ENCODE data around the gene C22orf23. TPM values are rescaled to one million over a fixed set of nuclear protein-coding genes. Genes with fewer than 3 reads are reported as not detected.

C22orf23 gene
- polyA plus RNA-seq, 1 of the 3 experiments (the other 2 are of a cell fraction), result 0.33 TPM

DNA sequence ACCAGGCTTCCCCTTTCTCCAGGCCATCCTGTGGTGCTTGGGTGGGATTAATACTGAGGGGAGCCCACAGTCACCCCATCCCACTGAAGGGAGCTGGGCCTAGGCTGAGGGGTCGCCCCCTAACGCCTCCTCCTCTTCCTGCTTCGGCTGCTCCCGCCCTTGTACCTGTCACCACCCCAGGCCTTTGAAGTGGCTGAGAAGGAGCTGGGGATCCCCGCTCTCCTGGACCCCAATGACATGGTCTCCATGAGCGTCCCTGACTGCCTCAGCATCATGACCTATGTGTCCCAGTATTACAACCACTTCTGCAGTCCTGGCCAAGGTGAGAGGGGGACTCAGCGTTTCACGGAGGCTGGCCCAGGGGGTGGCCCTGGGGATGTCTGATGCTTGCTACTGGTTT lies 41.2 kb downstream of the C22orf23 start:
- Histone ChIP-seq H4K20me1 (ENCODE audit: insufficient read depth) (peaks cover 38% of the 10 kb centered on the region), H3K4me1 (ENCODE audit: control insufficient read depth in 1 of 2, insufficient read depth in 2 of 2, low read depth in 1 of 2, low read length in 1 of 2) (peaks cover 0 to 6% of the 10 kb centered on the region in 2 experiments; a peak in 1 of 4 replicates), H3K9ac (no peak overlapping the region), H3K79me2 (ENCODE audit: insufficient read depth) (peaks cover 54% of the 10 kb centered on the region), H3K36me3 (replicated peaks in 1 of 2; ENCODE audit: control insufficient read depth in 1 of 2, insufficient read depth in 2 of 2, low read length in 1 of 2) (peaks cover 7 to 15% of the 10 kb centered on the region in 2 experiments), H3F3A (replicated peaks; ENCODE audit: insufficient read depth) (no peaks in the 10 kb centered on the region), H3K9me3 (no peaks in the 10 kb centered on the region), H2AFZ (ENCODE audit: low read depth) (no peak overlapping the region), H3K9me2 (no peaks in the 10 kb centered on the region), H3K4me3 (ENCODE audit: low read depth in 2 of 2, low read length in 1 of 2) (no peak overlapping the region), H3K27ac (ENCODE audit: low read depth in 2 of 2, low read length in 1 of 2) (no peak overlapping the region), H3K4me2 (no peak overlapping the region), H3K27me3 (ENCODE audit: insufficient read depth) (no peaks in the 10 kb centered on the region)
- WGBS (ENCODE audit: low lambda C conversion rate), result 81% methylated on average over 2 of the region's 8 CpGs
- no peak for DNase-seq
- ChIA-PET CTCF (interaction anchor here (0.5 to 1.0 kb wide), 2 partner anchors 22 to 49 kb away, joined by 3 read pairs; no protein-coding TSS in a partner anchor), POLR2A (no interaction called here)
- TF ChIP-seq TAF1 (IDR thresholded peaks at IDR 0.05; ENCODE audit: borderline replicate concordance, low read depth, low read length), result no peak
- TF ChIP-seq EP300 (IDR thresholded peaks at IDR 0.05; ENCODE audit: borderline replicate concordance in 1 of 2, low read depth in 1 of 2, low read length in 1 of 2), result no peak
- TF ChIP-seq NRF1 (IDR thresholded peaks at IDR 0.05; ENCODE audit: low read depth, low read length), result no peak
- TF ChIP-seq USF2 (IDR thresholded peaks at IDR 0.05; ENCODE audit: borderline replicate concordance, low read depth, low read length), result no peak
- TF ChIP-seq, protein P1, sequence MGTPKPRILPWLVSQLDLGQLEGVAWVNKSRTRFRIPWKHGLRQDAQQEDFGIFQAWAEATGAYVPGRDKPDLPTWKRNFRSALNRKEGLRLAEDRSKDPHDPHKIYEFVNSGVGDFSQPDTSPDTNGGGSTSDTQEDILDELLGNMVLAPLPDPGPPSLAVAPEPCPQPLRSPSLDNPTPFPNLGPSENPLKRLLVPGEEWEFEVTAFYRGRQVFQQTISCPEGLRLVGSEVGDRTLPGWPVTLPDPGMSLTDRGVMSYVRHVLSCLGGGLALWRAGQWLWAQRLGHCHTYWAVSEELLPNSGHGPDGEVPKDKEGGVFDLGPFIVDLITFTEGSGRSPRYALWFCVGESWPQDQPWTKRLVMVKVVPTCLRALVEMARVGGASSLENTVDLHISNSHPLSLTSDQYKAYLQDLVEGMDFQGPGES (IDR thresholded peaks at IDR 0.05; ENCODE audit: low read depth, low read length), result no peak
- no peak for TF ChIP-seq CTCF (IDR thresholded peaks at IDR 0.05)
- TF ChIP-seq, protein P2, sequence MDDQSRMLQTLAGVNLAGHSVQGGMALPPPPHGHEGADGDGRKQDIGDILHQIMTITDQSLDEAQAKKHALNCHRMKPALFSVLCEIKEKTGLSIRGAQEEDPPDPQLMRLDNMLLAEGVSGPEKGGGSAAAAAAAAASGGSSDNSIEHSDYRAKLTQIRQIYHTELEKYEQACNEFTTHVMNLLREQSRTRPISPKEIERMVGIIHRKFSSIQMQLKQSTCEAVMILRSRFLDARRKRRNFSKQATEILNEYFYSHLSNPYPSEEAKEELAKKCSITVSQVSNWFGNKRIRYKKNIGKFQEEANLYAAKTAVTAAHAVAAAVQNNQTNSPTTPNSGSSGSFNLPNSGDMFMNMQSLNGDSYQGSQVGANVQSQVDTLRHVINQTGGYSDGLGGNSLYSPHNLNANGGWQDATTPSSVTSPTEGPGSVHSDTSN (IDR thresholded peaks at IDR 0.05), result no peak
- TF ChIP-seq USF1 (IDR thresholded peaks at IDR 0.05; ENCODE audit: borderline replicate concordance, low read depth), result no peak
- TF ChIP-seq RXRA (IDR thresholded peaks at IDR 0.05; ENCODE audit: borderline replicate concordance, low read depth), result no peak
- TF ChIP-seq RFX5 (IDR thresholded peaks at IDR 0.05; ENCODE audit: low read length), result no peak
- no peak for TF ChIP-seq FOXM1 (IDR thresholded peaks at IDR 0.05; ENCODE audit: low read depth)
- no peak for TF ChIP-seq NFIC (IDR thresholded peaks at IDR 0.05; ENCODE audit: borderline replicate concordance)
- no peak for TF ChIP-seq ELF1 (IDR thresholded peaks at IDR 0.05)
- no peak for TF ChIP-seq GATA2 (CRISPR knock-in tag; IDR thresholded peaks at IDR 0.05)
- TF ChIP-seq ZBTB33 (IDR thresholded peaks at IDR 0.05; ENCODE audit: borderline replicate concordance, low read depth), result no peak
- no peak for TF ChIP-seq JUND (IDR thresholded peaks at IDR 0.05)
- TF ChIP-seq CHD2 (IDR thresholded peaks at IDR 0.05; ENCODE audit: low read length, partially characterized antibody), result no peak
- no peak for TF ChIP-seq SMC3 (IDR thresholded peaks at IDR 0.05; ENCODE audit: low read depth, low read length)
- TF ChIP-seq RCOR1 (IDR thresholded peaks at IDR 0.05; ENCODE audit: low read length), result no peak
